Gastroesophageal sphincter (tissue), 3 donors: Measurements from ENCODE around the gene UTP25.

Experiments
- CTCF ChIP-seq, 4 experiments: fragments of 200-600 bp in 2 of 4; fragments of 450-650 bp in 2 of 4; sonication (generic) in 1 of 4; IDR thresholded peaks; one replicate each; pipeline ENCODE4 v1.5.1; 2017 to 2019; ENCODE audit warnings: antibody characterized with exemption in 4 of 4, mild to moderate bottlenecking in 2 of 4, moderate library complexity in 2 of 4
- EP300 ChIP-seq: sonication (generic); formaldehyde crosslinking; IDR thresholded peaks from one replicate; pipeline ENCODE4 v1.6.1; 2017; ENCODE audit warnings: antibody characterized with exemption, mild to moderate bottlenecking
- POLR2AphosphoS5 ChIP-seq: sonication (generic); formaldehyde crosslinking; IDR thresholded peaks from one replicate; pipeline ENCODE4 v1.6.1; 2017; ENCODE audit warnings: antibody characterized with exemption

- TF ChIP-seq CTCF (IDR thresholded peaks at IDR 0.05) (no peak), EP300 (no peak), POLR2AphosphoS5 (no peak)
These were observed 25.5 kb upstream of the UTP25 start for GRCh38 chr1:209802117-209802779.
